HEK293 (cell line): ENCODE results near the gene CORO2B.

Experiments
- CTCF ChIA-PET: fragments of 350-600 bp; formaldehyde crosslinking; extraction: SDS; loops from one replicate; lab custom pipeline; 2021; ENCODE audit warnings: antibody characterized with exemption; lab: Yijun Ruan, JAX
- POLR2A ChIA-PET: fragments of 300-600 bp; formaldehyde crosslinking; extraction: SDS; loops from one replicate; lab custom pipeline; 2020; ENCODE audit warnings: antibody characterized with exemption, inconsistent platforms; lab: Yijun Ruan, JAX
- H3K27ac ChIP-seq: fragments of 200-500 bp; sonication (Bioruptor generic); 2 replicates; pipeline ENCODE4 v1.5.1; 2014; ENCODE audit warnings: low read depth, low read length, control low read depth, inconsistent platforms; ENCODE audit errors: extremely low read depth
- H3K36me3 ChIP-seq, 2 experiments: fragments of 200-500 bp in 1 of 2; sonication (Bioruptor generic) in 1 of 2; 1 replicate in 1 of 2; 2 replicates in 1 of 2; pipeline ENCODE4 v1.5.1; 2014 to 2017; ENCODE audit warnings: inconsistent platforms in 2 of 2, low read length in 2 of 2; ENCODE audit not compliant: control insufficient read depth in 2 of 2, insufficient read depth in 1 of 2
- H3K4me1 ChIP-seq: fragments of 200-500 bp; sonication (Bioruptor generic); 2 replicates; pipeline ENCODE4 v1.5.1; 2014; ENCODE audit warnings: mild to moderate bottlenecking, low read length, inconsistent platforms; ENCODE audit not compliant: control insufficient read depth, insufficient read depth
- H3K4me3 ChIP-seq: 2 replicates; pipeline ENCODE4 v1.5.1; 2011; ENCODE audit warnings: low read depth, mild to moderate bottlenecking, control low read depth, low read length, moderate library complexity
- H3K9me3 ChIP-seq: fragments of 200-500 bp; sonication (Bioruptor generic); 2 replicates; pipeline ENCODE4 v1.5.1; 2014; ENCODE audit warnings: low read depth, low read length, inconsistent platforms; ENCODE audit not compliant: control insufficient read depth, insufficient read depth
- ATF2 ChIP-seq: fragments of 450-650 bp; formaldehyde crosslinking; IDR thresholded peaks from 2 replicates; pipeline ENCODE4 v1.5.1; 2016; ENCODE audit warnings: missing biosample characterization, missing genetic modification characterization, low read depth
- CTCF ChIP-seq: fragments of 450-650 bp; formaldehyde crosslinking; IDR thresholded peaks from 2 replicates; pipeline ENCODE4 v1.5.1; 2016; ENCODE audit warnings: missing biosample characterization, missing genetic modification characterization
- ZBTB44 ChIP-seq: fragments of 450-650 bp; IDR thresholded peaks from 2 replicates; pipeline ENCODE4 v1.5.1; 2018; ENCODE audit warnings: missing biosample characterization, mild to moderate bottlenecking, missing genetic modification characterization
- ZBTB7A ChIP-seq: fragments of 450-650 bp; formaldehyde crosslinking; IDR thresholded peaks from 2 replicates; pipeline ENCODE4 v1.5.1; 2016; ENCODE audit warnings: low read depth, missing biosample characterization, missing genetic modification characterization
- ZIC2 ChIP-seq: fragments of 450-650 bp; formaldehyde crosslinking; IDR thresholded peaks from 2 replicates; pipeline ENCODE4 v1.5.1; 2016; ENCODE audit warnings: missing biosample characterization, missing genetic modification characterization
- ZSCAN4 ChIP-seq: fragments of 450-650 bp; formaldehyde crosslinking; IDR thresholded peaks from 2 replicates; pipeline ENCODE4 v1.5.1; 2017; ENCODE audit warnings: missing biosample characterization, missing genetic modification characterization

The CORO2B gene

GRCh38 chr15:68631601-68632051 lies 52.8 kb downstream of the CORO2B start:
- no peaks in the 10 kb centered on the region for H3K4me1 ChIP-seq
- CTCF ChIA-PET: interaction anchor here (0.8 to 1.6 kb wide), 7 partner anchors 10 to 82 kb away, joined by 3 to 12 read pairs (median 5); no protein-coding TSS in a partner anchor
- H3K4me3 ChIP-seq: no peak overlapping the region
- no peaks in the 10 kb centered on the region for H3K36me3 ChIP-seq
- H3K27ac ChIP-seq: no peak overlapping the region
- POLR2A ChIA-PET: no interaction called here
- TF ChIP-seq CTCF (tag by site-specific recombination) (peak; percentile 30; the same call in 1 of the 2 replicates), ZBTB7A (tag by site-specific recombination) (no peak), ZIC2 (0 out of 2 replicates have a peak, but pooled peaks have one; percentile 14)
- H3K9me3 ChIP-seq: no peaks in the 10 kb centered on the region

GRCh38 chr15:68632101-68632500 lies 53.3 kb downstream of the CORO2B start:
- no peaks in the 10 kb centered on the region for H3K36me3 ChIP-seq
- H3K4me3 ChIP-seq: no peak overlapping the region
- no peaks in the 10 kb centered on the region for H3K9me3 ChIP-seq
- no peaks in the 10 kb centered on the region for H3K4me1 ChIP-seq
- H3K27ac ChIP-seq: no peak overlapping the region
- CTCF ChIA-PET: interaction anchor here (0.6 to 1.6 kb wide), 5 partner anchors 13 to 82 kb away, joined by 3 to 12 read pairs (median 4); no protein-coding TSS in a partner anchor
- TF ChIP-seq ATF2 (tag by site-specific recombination) (no peak), CTCF (tag by site-specific recombination) (peak; percentile 5; the same call in 1 of the 2 replicates)
- TF ChIP-seq, all 188 proteins: peak for 1
- POLR2A ChIA-PET: no interaction called here

GRCh38 chr15:68633231-68634121 lies 54.7 kb downstream of the CORO2B start:
- Histone ChIP-seq H3K4me1 (no peaks in the 10 kb centered on the region), H3K9me3 (no peaks in the 10 kb centered on the region), H3K27ac (no peak overlapping the region), H3K36me3 (no peaks in the 10 kb centered on the region), H3K4me3 (no peak overlapping the region)
- CTCF ChIA-PET: interaction anchor here (0.7 to 1.4 kb wide), 4 partner anchors 41 to 195 kb away, joined by 3 to 4 read pairs (median 4); no protein-coding TSS in a partner anchor
- POLR2A ChIA-PET: interaction anchor here (0.5 to 0.6 kb wide), 2 partner anchors 12 to 180 kb away, joined by 3 to 8 read pairs; no protein-coding TSS in a partner anchor
- TF ChIP-seq ZBTB44 (tag by site-specific recombination): no peak
- TF ChIP-seq ZSCAN4 (tag by site-specific recombination): 0 out of 2 replicates have a peak, but pooled peaks have one; percentile 10
